Activated T-cell treated with anti-CD3 and anti-CD28 coated beads, Interleukin-2, amount 50 U/mL, for 48 hours (primary cell): ENCODE results near the gene CHRNE.

ENCODE experiments used
- DNase-seq, 2 experiments: peaks; one replicate each; pipeline ENCODE4 v3.0.0-alpha.2; 2020

CHRNE gene

GRCh38 chr17:4851084-4851483 is 51.8 kb downstream of the CHRNE start:
- DNase-seq: no peak

- DNase-seq: no peak
Observed at GRCh38 chr17:4850246-4850645, 52.7 kb downstream of the CHRNE start.

GRCh38 chr17:4849011-4849536 is 53.8 kb downstream of the CHRNE start:
- DNase-seq: no peak
